Measurements from ENCODE around the gene EPHA1.
A peak's percentile ranks its signal among the peaks of the same experiment; 100 is the strongest.

EPHA1 gene

DNA sequence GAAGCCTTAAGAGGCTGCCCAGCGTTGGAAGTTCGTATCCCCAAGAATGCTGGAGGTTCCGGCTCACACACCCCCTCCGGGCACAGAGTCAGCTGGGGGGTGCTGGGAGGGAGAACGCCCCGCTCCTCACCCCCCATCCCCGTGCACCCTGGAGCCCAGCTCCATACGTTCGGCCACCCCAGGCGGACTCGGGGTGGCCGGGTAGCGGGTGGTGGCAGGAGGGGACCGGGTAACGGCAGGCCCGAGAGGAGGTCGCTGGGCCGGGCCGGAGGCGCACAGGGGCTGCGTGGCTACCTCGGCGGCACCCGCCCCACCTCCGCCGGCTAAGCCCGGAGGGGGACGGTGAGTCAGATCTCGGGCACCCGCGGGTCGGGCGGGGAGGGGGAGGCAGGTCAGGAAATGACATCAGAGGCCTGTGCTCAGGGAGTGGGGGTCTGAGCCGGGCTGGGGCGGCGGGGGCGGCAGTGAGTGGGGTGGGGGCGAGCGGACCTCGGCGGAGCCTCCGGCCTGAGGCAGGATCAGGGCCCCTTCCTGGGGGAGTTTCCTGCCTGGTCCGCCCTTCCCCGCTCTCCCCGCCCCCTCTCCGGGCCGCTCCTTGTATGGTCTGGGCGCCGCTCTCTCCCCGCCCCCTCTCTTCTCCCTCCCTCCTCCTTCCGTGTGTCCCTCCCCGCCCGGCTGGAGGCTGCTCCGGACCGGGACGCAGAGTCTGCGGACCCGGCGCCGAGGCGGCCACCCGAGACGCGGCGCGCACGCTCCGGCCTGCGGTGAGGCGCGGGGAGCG, 27.8 kb downstream of the EPHA1 start, which contains the start of gene ZYX:
ZYX (plus strand) TSS at position 700 of the 781 bp plus-strand sequence. CDS start 227 bp downstream, outside the sequence.
- peaks cover 3% of the 10 kb centered on the region for H3K9me3 ChIP-seq (ENCODE audit: control insufficient read depth, low read length)
- 0 to 1% methylated on average over 21 to 45 of the region's 72 CpGs for WGBS, 2 experiments (ENCODE audit: insufficient coverage in 2 of 2)

DNA sequence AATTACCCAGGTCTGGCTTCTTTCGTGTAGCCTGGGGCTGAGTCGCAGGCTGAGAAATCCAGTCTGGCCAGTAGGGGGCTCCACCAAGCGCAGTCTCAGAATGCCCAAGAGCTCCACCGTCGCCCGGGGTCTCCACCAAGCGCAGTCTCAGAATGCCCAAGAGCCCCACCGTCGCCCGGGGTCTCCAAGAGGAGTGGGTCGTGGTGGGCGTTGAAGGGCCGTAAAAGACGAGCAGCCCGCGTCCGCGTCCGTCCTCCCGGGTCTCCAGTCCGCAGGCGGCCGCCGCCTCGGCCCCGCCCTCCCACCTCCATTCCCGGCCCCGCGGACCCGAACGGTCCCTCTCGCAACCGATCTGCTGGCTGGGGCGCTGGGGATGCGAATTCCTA, 28.4 kb downstream of the EPHA1 start:
- Histone ChIP-seq H3K36me3 (ENCODE audit: control insufficient read depth, insufficient read depth, low read length) (peaks cover 35% of the 10 kb centered on the region), H3K9me3 (ENCODE audit: control insufficient read depth, low read length) (peaks cover 3% of the 10 kb centered on the region), H3K27ac (ENCODE audit: low read depth, low read length, severe bottlenecking) (peak overlapping the region; percentile 99), H3K4me1 (ENCODE audit: control insufficient read depth, insufficient read depth, low read length, poor library complexity, severe bottlenecking) (peaks cover 43% of the 10 kb centered on the region), H3K4me3 (ENCODE audit: extremely low read depth, insufficient read depth, low read length, poor library complexity, severe bottlenecking) (peak overlapping the region; percentile 97)
- 0% methylated on average over 30 to 32 of the region's 35 CpGs for WGBS, 2 experiments (ENCODE audit: insufficient coverage in 2 of 2)

More for the DNA sequence above, 27.8 kb downstream of the EPHA1 start, which contains the start of gene ZYX:
- Histone ChIP-seq H3K36me3 (ENCODE audit: control insufficient read depth, insufficient read depth, low read length) (peaks cover 41% of the 10 kb centered on the region), H3K27ac (ENCODE audit: low read depth, low read length, severe bottlenecking) (peak within 1 kb of the TSS; percentile 99), H3K4me3 (ENCODE audit: extremely low read depth, insufficient read depth, low read length, poor library complexity, severe bottlenecking) (peak within 1 kb of the TSS; percentile 97), H3K4me1 (ENCODE audit: control insufficient read depth, insufficient read depth, low read length, poor library complexity, severe bottlenecking) (peaks cover 45% of the 10 kb centered on the region)

DNA sequence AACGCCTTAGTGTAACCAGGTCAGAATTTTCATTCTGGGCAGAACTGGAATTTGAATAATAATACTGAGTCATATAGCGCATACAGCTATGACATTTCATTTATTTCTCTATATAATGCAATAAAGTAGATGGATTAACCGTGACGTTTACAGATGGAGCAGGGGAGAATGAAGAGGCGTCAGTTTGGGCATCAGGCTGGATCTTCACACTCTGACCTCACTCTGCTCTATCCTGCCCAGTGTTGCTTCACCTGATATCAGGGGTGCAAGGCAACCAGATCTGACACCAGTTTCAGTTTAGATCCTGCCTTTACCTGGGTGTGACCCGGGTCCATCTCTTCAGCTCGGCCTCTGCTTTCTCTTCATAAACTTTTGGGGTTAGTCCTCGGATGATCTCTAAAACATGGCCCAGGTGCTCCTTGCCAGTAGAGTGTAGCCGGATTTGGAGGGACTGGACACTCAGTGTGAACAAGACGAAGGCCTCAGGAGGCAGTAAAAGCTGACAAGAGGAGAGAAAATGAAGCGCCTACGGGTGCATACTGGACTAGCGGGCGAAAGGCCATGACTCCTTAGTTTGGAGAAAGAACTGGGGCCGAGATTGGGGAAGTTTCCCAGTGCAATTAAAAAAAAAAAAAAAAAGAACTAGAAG, 28.9 kb downstream of the EPHA1 start:
- WGBS, 2 experiments (ENCODE audit: insufficient coverage in 2 of 2), result 28 to 32% methylated on average over 10 to 11 of the region's 15 CpGs
- H3K4me1 ChIP-seq (ENCODE audit: control insufficient read depth, insufficient read depth, low read length, poor library complexity, severe bottlenecking), result peaks cover 38% of the 10 kb centered on the region
- peaks cover 3% of the 10 kb centered on the region for H3K9me3 ChIP-seq (ENCODE audit: control insufficient read depth, low read length)
- peaks cover 30% of the 10 kb centered on the region for H3K36me3 ChIP-seq (ENCODE audit: control insufficient read depth, insufficient read depth, low read length)
- H3K27ac ChIP-seq (ENCODE audit: low read depth, low read length, severe bottlenecking), result peak overlapping the region; percentile 99
- H3K4me3 ChIP-seq (ENCODE audit: extremely low read depth, insufficient read depth, low read length, poor library complexity, severe bottlenecking), result peak overlapping the region; percentile 97

DNA sequence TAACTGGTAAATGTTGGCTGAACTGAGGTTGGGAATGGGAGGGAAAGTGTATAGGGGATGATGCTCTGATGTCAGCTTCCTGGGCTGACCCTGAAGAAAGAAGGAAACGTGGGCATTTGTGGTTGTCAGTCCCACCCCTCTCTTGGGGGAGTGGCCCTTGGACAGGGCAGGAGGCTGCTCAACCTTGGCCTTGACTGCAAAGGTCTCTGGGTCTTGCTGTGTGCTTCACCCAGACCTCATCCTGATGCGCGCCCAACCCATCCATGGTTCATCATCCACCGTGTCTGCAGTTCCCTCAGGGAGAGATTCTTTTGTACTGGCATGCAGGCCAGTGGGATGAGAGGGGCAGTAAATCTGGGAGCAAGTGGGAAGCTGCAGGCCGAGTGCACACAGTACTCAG, 32.3 kb downstream of the EPHA1 start:
- 33 to 75% methylated on average over 1 of the region's 5 CpGs for WGBS, 2 experiments (ENCODE audit: insufficient coverage in 2 of 2)
- H3K27ac ChIP-seq (ENCODE audit: low read depth, low read length, severe bottlenecking), result no peak overlapping the region
- H3K9me3 ChIP-seq (ENCODE audit: control insufficient read depth, low read length), result peaks cover 3% of the 10 kb centered on the region
- H3K4me3 ChIP-seq (ENCODE audit: extremely low read depth, insufficient read depth, low read length, poor library complexity, severe bottlenecking), result no peak overlapping the region
- H3K36me3 ChIP-seq (ENCODE audit: control insufficient read depth, insufficient read depth, low read length), result no peaks in the 10 kb centered on the region
- H3K4me1 ChIP-seq (ENCODE audit: control insufficient read depth, insufficient read depth, low read length, poor library complexity, severe bottlenecking), result peaks cover 19% of the 10 kb centered on the region

DNA sequence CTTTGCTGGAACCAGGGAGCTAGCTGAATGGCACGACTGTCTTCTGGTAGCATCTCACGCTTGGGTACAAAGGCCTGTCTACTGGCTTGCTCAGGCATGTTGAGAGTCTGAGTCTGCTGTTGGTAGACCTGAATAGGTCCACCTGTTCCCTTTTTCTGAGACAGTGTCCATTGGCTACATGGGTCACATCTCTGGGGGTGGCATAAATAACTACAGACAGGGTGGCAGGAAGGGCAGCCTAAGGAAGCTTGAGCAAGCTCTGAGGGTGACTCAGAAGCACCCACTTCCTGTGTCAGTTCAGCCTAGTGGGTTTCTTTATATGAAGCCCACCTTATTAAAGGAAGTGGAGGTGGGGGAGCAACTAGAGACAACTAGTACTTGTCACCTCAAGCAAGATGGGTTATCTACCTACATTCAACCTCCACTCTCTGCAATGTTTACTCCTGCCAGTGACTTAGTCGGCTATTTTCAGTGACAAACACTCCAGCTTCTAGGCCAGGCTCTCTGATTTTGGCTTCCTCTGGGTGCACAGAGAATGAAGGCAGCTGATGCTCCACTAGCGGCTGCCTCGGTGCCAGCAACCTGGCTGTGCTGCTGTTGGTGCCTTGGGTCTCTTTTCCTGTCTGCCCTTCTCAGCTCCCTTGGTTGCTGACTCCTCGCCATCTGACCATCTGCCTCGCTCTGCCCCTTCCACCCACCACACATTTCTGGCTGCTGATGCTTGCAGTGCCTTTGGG, 33.2 kb downstream of the EPHA1 start:
- Histone ChIP-seq H3K36me3 (ENCODE audit: control insufficient read depth, insufficient read depth, low read length) (no peaks in the 10 kb centered on the region), H3K27ac (ENCODE audit: low read depth, low read length, severe bottlenecking) (no peak overlapping the region), H3K4me1 (ENCODE audit: control insufficient read depth, insufficient read depth, low read length, poor library complexity, severe bottlenecking) (peaks cover 20% of the 10 kb centered on the region), H3K4me3 (ENCODE audit: extremely low read depth, insufficient read depth, low read length, poor library complexity, severe bottlenecking) (no peak overlapping the region), H3K9me3 (ENCODE audit: control insufficient read depth, low read length) (peaks cover 3% of the 10 kb centered on the region)
- WGBS, 2 experiments (ENCODE audit: insufficient coverage in 2 of 2), result 90 to 95% methylated on average over 7 of the region's 7 CpGs

DNA sequence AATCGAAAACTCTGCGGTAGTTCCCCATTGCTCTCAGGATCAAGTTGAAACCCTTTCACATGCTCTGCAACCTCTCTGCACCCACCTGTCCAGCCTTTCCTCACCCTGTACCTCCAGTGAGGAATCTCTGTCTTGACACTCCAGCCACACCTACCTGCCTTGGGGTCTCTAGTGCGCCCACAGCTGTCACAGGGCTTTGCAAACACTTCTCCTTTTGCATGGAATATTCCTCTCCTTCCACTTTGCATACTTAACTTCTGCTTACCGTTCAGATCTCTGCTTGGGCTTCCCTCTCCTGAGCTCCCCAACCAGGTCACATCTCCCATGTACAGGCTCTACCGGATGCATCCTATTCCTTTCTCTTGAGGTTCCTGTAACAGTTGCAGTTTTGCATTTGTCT, 34.1 kb downstream of the EPHA1 start:
- H3K36me3 ChIP-seq (ENCODE audit: control insufficient read depth, insufficient read depth, low read length), result no peaks in the 10 kb centered on the region
- 90 to 100% methylated on average over 3 to 4 of the region's 5 CpGs for WGBS, 2 experiments (ENCODE audit: insufficient coverage in 2 of 2)
- no peak overlapping the region for H3K4me3 ChIP-seq (ENCODE audit: extremely low read depth, insufficient read depth, low read length, poor library complexity, severe bottlenecking)
- no peak overlapping the region for H3K27ac ChIP-seq (ENCODE audit: low read depth, low read length, severe bottlenecking)
- H3K9me3 ChIP-seq (ENCODE audit: control insufficient read depth, low read length), result peaks cover 3% of the 10 kb centered on the region
- peaks cover 29% of the 10 kb centered on the region for H3K4me1 ChIP-seq (ENCODE audit: control insufficient read depth, insufficient read depth, low read length, poor library complexity, severe bottlenecking)

DNA sequence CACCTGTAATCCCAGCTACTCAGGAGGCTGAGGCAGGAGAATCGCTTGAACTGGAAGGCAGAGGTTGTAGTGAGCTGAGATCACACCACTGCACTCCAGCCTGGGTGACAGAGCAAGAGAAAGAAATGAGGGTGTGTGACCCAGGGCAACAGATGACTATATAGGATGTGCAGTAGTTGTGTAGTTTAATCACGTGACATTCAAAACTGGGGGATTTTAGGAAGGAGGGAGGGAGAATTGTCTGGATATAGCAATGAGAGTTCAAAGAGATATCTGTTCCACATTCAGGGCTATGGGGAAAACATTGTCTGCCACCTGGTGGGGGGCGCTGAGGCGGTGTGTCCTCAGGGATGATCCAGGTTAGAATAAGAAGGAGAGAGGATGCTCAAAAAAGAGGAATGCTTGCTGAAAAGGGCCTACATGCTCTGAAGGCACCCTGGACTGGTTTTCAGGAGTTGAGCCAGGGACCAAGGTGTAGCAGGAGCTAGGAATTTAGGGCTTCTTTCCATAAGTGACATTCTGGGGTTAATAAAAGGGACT, 35.3 kb downstream of the EPHA1 start:
- Histone ChIP-seq H3K9me3 (ENCODE audit: control insufficient read depth, low read length) (peaks cover 3% of the 10 kb centered on the region), H3K36me3 (ENCODE audit: control insufficient read depth, insufficient read depth, low read length) (no peaks in the 10 kb centered on the region), H3K27ac (ENCODE audit: low read depth, low read length, severe bottlenecking) (no peak overlapping the region), H3K4me3 (ENCODE audit: extremely low read depth, insufficient read depth, low read length, poor library complexity, severe bottlenecking) (no peak overlapping the region), H3K4me1 (ENCODE audit: control insufficient read depth, insufficient read depth, low read length, poor library complexity, severe bottlenecking) (peaks cover 22% of the 10 kb centered on the region)
- WGBS, 2 experiments (ENCODE audit: insufficient coverage in 2 of 2), result 81 to 83% methylated on average over 4 of the region's 4 CpGs

DNA sequence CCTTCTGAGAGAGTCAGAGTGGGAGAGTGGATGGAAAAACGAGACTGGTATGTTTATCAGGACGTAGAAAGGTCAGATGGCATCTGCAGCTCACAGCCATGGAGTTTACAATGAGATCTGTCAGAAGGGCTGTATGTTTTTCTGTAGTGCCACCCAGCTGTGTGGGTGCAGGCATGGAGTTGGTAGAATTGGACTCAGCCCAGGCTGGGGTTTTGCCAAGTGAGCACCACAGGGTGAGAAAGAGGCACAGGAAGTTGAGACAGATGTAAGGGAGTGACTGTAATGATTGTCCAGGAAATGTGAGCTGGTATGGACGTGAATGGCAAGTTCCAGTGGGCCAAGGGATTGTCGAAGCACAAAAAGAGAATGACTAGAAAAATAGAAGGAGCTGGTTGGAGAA, 36.6 kb downstream of the EPHA1 start:
- Histone ChIP-seq H3K4me3 (ENCODE audit: extremely low read depth, insufficient read depth, low read length, poor library complexity, severe bottlenecking) (no peak overlapping the region), H3K4me1 (ENCODE audit: control insufficient read depth, insufficient read depth, low read length, poor library complexity, severe bottlenecking) (peaks cover 22% of the 10 kb centered on the region), H3K9me3 (ENCODE audit: control insufficient read depth, low read length) (peaks cover 1% of the 10 kb centered on the region), H3K27ac (ENCODE audit: low read depth, low read length, severe bottlenecking) (no peak overlapping the region), H3K36me3 (ENCODE audit: control insufficient read depth, insufficient read depth, low read length) (no peaks in the 10 kb centered on the region)
- 83 to 93% methylated on average over 4 of the region's 4 CpGs for WGBS, 2 experiments (ENCODE audit: insufficient coverage in 2 of 2)

DNA sequence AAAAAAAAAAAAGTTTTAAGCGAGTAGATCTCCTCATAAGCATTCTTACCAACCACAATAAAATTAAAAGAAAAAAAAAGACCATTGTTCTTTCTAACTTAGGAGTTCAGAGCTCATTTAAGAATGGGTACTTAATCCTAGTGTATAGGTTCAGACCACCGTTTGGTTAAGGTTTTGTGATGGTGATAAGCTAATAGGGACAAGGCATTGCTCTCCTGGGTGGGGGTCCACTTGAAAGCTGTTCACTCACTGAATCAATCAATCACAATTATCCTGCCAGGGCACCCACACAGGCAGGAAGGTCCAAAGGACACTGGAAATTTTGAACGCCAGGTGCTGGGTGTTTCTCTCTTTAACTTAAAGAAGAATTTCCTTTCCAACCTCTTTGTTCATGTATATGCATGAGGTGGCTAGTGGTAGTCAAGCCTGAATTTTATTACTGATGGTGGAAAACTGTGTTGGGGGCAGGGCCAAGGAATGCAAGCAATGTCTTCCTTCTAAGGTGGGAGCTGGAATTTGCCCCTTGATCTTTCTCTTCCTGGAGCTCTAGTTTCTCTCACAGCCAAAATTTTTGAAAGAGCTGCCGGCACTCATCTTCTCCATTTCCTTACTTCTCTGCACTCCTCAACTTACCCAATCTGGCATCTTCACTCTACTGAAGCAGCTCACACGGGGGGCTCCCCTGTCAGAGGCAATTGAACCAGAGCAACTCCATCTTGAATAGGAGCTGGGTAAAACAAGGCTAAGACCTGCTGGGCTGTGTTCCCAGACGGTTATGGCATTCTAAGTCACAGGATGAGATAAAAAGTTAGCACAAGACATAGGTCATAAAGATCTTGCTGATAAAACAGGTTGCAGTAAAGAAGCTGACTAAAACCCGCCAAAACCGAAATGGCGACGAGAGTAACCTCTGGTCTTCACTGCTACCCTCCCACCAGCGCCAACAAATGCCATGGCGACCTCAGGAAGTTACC, 38.7 kb downstream of the EPHA1 start:
- Histone ChIP-seq H3K9me3 (ENCODE audit: control insufficient read depth, low read length) (no peaks in the 10 kb centered on the region), H3K4me1 (ENCODE audit: control insufficient read depth, insufficient read depth, low read length, poor library complexity, severe bottlenecking) (peaks cover 10% of the 10 kb centered on the region), H3K36me3 (ENCODE audit: control insufficient read depth, insufficient read depth, low read length) (no peaks in the 10 kb centered on the region), H3K27ac (ENCODE audit: low read depth, low read length, severe bottlenecking) (no peak overlapping the region), H3K4me3 (ENCODE audit: extremely low read depth, insufficient read depth, low read length, poor library complexity, severe bottlenecking) (no peak overlapping the region)
- WGBS, 2 experiments (ENCODE audit: insufficient coverage in 2 of 2), result 60 to 63% methylated on average over 4 to 7 of the region's 12 CpGs
